ENCODE results near the gene CHST8.

Gene CHST8

DNA sequence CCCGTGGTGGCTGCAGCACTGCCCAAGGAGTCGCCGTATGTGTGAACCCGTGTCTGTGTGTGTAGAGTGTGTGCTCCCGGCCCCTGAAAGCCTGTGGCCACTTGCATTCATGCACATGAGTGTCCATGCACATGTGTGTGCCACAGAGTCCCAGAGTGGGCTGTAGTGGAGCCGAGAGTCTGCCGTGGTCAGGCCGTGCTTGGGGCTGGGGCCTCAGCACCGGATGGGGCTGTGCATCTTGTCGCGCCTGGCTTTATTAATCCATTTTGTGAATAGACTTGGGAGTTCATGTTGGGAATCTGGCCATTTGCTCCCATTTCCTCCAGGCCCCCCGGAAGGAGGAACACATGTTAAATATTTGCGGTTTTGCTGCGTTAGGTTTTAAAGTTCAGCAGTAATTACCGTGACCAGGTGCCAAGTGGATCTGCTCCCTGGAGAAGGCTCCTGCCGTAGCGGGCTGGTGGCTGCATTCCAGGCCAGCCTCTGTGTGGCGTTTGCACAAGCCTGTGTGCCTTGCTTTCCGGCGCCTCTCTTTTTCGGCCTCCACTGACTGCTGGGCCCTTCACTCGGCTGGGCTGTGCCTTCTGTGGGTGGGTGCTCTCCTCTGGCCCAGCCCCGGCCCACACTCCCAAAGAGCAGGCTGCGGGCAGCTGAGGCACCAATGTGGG, 105.7 kb downstream of the CHST8 start:
- in situ Hi-C loops (cut with MboI; ENCODE audit: low sequenced_read_pairs, unreplicated experiment) = no loop called here

DNA sequence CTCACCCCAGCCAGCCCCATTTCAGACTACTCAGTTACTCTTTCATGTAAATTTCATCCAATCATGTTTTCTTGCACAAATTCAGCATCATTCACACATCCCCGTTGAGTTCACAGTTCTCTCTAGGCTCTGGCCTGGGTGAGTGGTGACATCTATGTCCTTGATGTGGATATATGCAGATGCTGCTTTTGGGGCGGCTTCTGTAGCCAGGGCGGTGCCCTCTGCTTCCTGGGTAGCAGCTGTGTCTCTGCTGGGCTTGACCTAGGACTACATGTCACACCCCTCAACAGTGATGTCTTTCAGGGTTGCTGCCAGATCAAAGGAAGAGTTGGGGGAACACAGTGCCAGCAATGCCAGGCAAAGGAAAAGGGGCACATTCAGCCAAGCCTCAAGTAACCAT, 106.4 kb downstream of the CHST8 start:
- in situ Hi-C loops (cut with MboI; ENCODE audit: low sequenced_read_pairs, unreplicated experiment) = no loop called here
- DNase-seq (ENCODE audit: low spot score) = no peak
- TF ChIP-seq, protein P1, sequence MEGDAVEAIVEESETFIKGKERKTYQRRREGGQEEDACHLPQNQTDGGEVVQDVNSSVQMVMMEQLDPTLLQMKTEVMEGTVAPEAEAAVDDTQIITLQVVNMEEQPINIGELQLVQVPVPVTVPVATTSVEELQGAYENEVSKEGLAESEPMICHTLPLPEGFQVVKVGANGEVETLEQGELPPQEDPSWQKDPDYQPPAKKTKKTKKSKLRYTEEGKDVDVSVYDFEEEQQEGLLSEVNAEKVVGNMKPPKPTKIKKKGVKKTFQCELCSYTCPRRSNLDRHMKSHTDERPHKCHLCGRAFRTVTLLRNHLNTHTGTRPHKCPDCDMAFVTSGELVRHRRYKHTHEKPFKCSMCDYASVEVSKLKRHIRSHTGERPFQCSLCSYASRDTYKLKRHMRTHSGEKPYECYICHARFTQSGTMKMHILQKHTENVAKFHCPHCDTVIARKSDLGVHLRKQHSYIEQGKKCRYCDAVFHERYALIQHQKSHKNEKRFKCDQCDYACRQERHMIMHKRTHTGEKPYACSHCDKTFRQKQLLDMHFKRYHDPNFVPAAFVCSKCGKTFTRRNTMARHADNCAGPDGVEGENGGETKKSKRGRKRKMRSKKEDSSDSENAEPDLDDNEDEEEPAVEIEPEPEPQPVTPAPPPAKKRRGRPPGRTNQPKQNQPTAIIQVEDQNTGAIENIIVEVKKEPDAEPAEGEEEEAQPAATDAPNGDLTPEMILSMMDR (IDR thresholded peaks at IDR 0.05; ENCODE audit: borderline replicate concordance, control extremely low read depth, extremely low read depth, insufficient read depth, missing control alignments) = no peak

More for the DNA sequence above, 105.7 kb downstream of the CHST8 start:
- TF ChIP-seq, protein P1 (IDR thresholded peaks at IDR 0.05; ENCODE audit: borderline replicate concordance, control extremely low read depth, extremely low read depth, insufficient read depth, missing control alignments) = no peak
- no peak for DNase-seq (ENCODE audit: low spot score)

DNA sequence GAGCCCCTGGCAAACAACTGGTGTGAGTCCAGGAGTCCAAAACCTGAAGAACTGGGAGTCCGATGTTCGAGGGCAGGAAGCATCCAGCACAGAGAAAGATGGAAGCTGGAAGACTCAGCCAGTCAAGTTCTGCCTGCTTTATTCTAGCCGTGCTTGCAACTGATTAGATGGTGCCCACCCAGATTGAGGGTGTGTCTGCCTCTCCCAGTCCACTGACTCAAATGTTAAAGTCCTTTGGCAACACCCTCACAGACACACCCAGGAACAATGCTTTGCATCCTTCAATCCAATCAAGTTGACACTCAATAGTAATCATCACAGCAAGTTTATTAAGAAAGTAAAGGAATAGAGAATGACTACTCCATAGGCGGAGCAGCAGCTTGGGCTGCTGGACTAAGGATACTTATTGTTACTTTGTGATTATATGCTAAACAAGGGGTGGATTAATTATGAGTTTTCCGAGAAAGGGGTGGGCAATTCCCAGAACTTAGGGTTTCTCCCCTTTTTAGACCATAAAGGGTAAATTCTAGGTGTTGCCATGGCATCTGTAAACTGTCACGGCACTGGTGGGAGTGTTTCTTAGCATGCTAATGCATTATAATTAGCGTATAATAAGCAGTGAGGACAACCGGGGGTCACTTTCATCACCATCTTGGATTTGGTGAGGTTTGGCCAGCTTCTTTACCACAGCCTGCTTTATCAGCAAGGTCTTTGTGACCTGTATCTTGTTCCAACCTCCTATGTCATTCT, 109.3 kb downstream of the CHST8 start:
- in situ Hi-C loops (cut with MboI; ENCODE audit: low sequenced_read_pairs, unreplicated experiment) = no loop called here
- TF ChIP-seq, protein P1 (IDR thresholded peaks at IDR 0.05; ENCODE audit: borderline replicate concordance, control extremely low read depth, extremely low read depth, insufficient read depth, missing control alignments) = no peak
- DNase-seq (ENCODE audit: low spot score) = no peak

DNA sequence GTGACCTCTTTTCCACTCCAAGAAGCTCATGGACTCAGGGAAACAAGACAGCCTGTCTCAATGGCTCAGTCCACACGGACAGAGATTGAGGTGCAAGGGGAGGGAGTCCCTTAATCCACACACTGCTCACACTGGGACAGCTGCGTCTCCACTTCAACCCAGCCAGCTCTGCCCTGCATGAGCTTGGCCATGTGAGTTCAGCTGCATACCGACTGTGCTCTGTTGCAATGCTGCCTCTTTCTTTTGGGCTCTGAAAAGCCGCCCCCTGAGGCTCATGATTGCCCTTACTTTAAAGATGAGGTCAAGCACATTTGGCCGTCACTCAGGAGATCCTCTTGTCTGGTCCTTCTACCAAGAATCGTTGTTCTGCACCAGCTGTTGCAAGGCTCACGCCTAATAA, 110.1 kb downstream of the CHST8 start:
- TF ChIP-seq, protein P1 (IDR thresholded peaks at IDR 0.05; ENCODE audit: borderline replicate concordance, control extremely low read depth, extremely low read depth, insufficient read depth, missing control alignments) = no peak
- in situ Hi-C loops (cut with MboI; ENCODE audit: low sequenced_read_pairs, unreplicated experiment) = no loop called here
- DNase-seq (ENCODE audit: low spot score) = no peak

DNA sequence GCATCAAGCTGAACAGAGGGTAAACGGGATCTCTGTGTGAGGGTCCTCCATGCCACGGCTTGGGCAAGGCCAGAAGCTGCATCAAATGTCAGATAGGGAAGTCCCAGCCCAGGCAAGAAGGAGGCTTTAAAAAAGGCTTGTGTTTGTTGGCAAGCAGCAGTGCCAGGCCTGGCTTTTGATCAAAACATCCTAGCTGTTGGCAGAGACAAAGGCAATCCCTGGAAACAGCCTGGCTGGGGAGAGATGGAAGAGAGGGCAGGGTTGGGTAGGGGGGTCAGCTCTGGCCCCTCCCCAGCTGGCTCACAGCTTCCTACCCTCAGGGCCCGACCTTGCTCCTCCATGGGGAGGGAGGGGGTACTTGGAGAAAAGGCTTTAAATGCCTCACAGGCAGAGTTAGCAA, 113.2 kb downstream of the CHST8 start:
- no peak for DNase-seq (ENCODE audit: low spot score)
- in situ Hi-C loops (cut with MboI; ENCODE audit: low sequenced_read_pairs, unreplicated experiment) = no loop called here
- TF ChIP-seq, protein P1 (IDR thresholded peaks at IDR 0.05; ENCODE audit: borderline replicate concordance, control extremely low read depth, extremely low read depth, insufficient read depth, missing control alignments) = no peak

DNA sequence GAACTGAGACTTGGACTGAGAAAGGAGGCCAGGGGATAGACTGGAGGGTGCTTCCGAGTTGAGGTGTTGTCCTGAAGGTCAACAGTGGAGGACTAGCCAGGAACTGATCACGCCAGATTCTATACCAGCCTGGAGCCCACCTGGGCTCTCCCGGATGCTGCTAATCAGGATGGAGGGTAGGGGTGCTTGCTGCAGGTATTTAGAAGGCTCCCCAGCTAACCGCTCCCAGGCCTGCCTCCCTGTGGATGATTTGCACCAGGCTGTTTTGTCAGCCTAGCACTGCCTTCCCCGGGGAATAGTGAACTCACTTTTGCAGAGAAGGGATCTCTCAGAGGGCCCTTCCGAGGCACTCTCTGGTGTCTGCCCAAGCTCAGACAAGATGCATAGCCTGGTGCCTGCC, 114.4 kb downstream of the CHST8 start:
- TF ChIP-seq, protein P1 (IDR thresholded peaks at IDR 0.05; ENCODE audit: borderline replicate concordance, control extremely low read depth, extremely low read depth, insufficient read depth, missing control alignments) = no peak
- DNase-seq (ENCODE audit: low spot score) = no peak
- in situ Hi-C loops (cut with MboI; ENCODE audit: low sequenced_read_pairs, unreplicated experiment) = no loop called here

All from GM13976 (cell line).